IMR-90 (cell line): ENCODE data around the gene TINCR. TPM values are rescaled to one million over a fixed set of nuclear protein-coding genes. Genes with fewer than 3 reads are reported as not detected.

Source experiments
- ATAC-seq: fragments of 200-7000 bp; cut with Tn5 transposase; 2 replicates; pipeline ENCODE4 v1.9.1; 2020; ENCODE audit warnings: low read depth, mild to moderate bottlenecking, moderate library complexity
- BruUV-seq: library from RNA; stranded (reverse); fragments of 400-500 nt; replicated peaks from 2 replicates; lab custom pipeline; 2021; lab: Mats Ljungman, UMichigan
- CTCF ChIA-PET: fragments of 300-600 bp; formaldehyde crosslinking; extraction: SDS; loops from one replicate; lab custom pipeline; 2021; ENCODE audit warnings: antibody characterized with exemption; lab: Yijun Ruan, JAX
- POLR2A ChIA-PET: fragments of 300-600 bp; sonication (Branson Sonifier 250); formaldehyde crosslinking; loops from one replicate; lab custom pipeline; 2022; ENCODE audit warnings: antibody characterized with exemption; ENCODE audit not compliant: unreplicated experiment; lab: Charles Lee
- DNase-seq: peaks from one replicate; pipeline ENCODE4 v3.0.0; 2013
- H2AFZ ChIP-seq: replicated peaks from 2 replicates; pipeline ENCODE3; 2013; ENCODE audit warnings: low read length, mild to moderate bottlenecking; ENCODE audit not compliant: poor library complexity
- H2AK5ac ChIP-seq: 2 replicates; pipeline ENCODE4 v1.6.1; 2013; ENCODE audit warnings: low read depth, low read length, inconsistent platforms
- H2AK9ac ChIP-seq: replicated peaks from 2 replicates; pipeline ENCODE3; 2013; ENCODE audit warnings: mild to moderate bottlenecking, low read depth, low read length, moderate library complexity; ENCODE audit not compliant: poor library complexity
- H2BK120ac ChIP-seq: 2 replicates; pipeline ENCODE4 v1.6.1; 2013; ENCODE audit warnings: low read depth, low read length, inconsistent platforms
- H2BK15ac ChIP-seq: 3 replicates; pipeline ENCODE4 v1.6.1; 2013; ENCODE audit warnings: low read depth, low read length, inconsistent platforms
- H2BK20ac ChIP-seq: 2 replicates; pipeline ENCODE4 v1.6.1; 2013; ENCODE audit warnings: low read depth, mild to moderate bottlenecking, inconsistent platforms, low read length, moderate library complexity
- H2BK5ac ChIP-seq: 2 replicates; pipeline ENCODE4 v1.6.1; 2013; ENCODE audit warnings: mild to moderate bottlenecking, low read depth, low read length, inconsistent platforms; ENCODE audit not compliant: poor library complexity, severe bottlenecking
- H3K14ac ChIP-seq: replicated peaks from 2 replicates; pipeline ENCODE4 v1.6.1; 2013; ENCODE audit warnings: low read depth, low read length, inconsistent platforms
- H3K18ac ChIP-seq: 2 replicates; pipeline ENCODE4 v1.6.1; 2013; ENCODE audit warnings: low read depth, low read length, control low read depth
- H3K23ac ChIP-seq: 2 replicates; pipeline ENCODE4 v1.6.1; 2013; ENCODE audit warnings: low read depth, low read length, inconsistent platforms
- H3K27ac ChIP-seq: 2 replicates; pipeline ENCODE4 v1.5.1; 2013; ENCODE audit warnings: mild to moderate bottlenecking, control low read depth, low read length; ENCODE audit not compliant: insufficient read depth
- H3K27me3 ChIP-seq: 2 replicates; pipeline ENCODE4 v1.6.1; 2013; ENCODE audit warnings: low read length; ENCODE audit not compliant: control insufficient read depth, insufficient read depth
- H3K36me3 ChIP-seq: 2 replicates; pipeline ENCODE4 v1.6.1; 2013; ENCODE audit warnings: low read length, mixed read lengths; ENCODE audit not compliant: control insufficient read depth, insufficient read depth
- H3K4ac ChIP-seq: 2 replicates; pipeline ENCODE4 v1.6.1; 2013; ENCODE audit warnings: low read depth, low read length, inconsistent platforms
- H3K4me1 ChIP-seq: 2 replicates; pipeline ENCODE4 v1.6.1; 2013; ENCODE audit warnings: low read length, mixed read lengths; ENCODE audit not compliant: control insufficient read depth, insufficient read depth
- H3K4me2 ChIP-seq: 2 replicates; pipeline ENCODE4 v1.6.1; 2013; ENCODE audit warnings: low read depth, mild to moderate bottlenecking, control low read depth, low read length, moderate library complexity
- H3K4me3 ChIP-seq: 2 replicates; pipeline ENCODE4 v1.5.1; 2013; ENCODE audit warnings: low read depth, mild to moderate bottlenecking, control low read depth, low read length, moderate library complexity; ENCODE audit not compliant: insufficient read depth
- H3K56ac ChIP-seq: 2 replicates; pipeline ENCODE4 v1.6.1; 2013; ENCODE audit warnings: low read length, inconsistent platforms; ENCODE audit not compliant: insufficient read depth; ENCODE audit errors: extremely low read depth
- H3K79me1 ChIP-seq, 2 experiments: 2 replicates each; pipeline ENCODE4 v1.6.1; 2013; ENCODE audit warnings: low read length in 2 of 2, inconsistent platforms in 1 of 2, low read depth in 1 of 2
- H3K9ac ChIP-seq: 2 replicates; pipeline ENCODE4 v1.6.1; 2013; ENCODE audit warnings: low read depth, low read length, control low read depth
- H3K9me1 ChIP-seq: 2 replicates; pipeline ENCODE4 v1.6.1; 2013; ENCODE audit warnings: low read length, inconsistent platforms; ENCODE audit not compliant: insufficient read depth
- H3K9me3 ChIP-seq: 2 replicates; pipeline ENCODE4 v1.6.1; 2013; ENCODE audit warnings: low read length; ENCODE audit not compliant: control insufficient read depth, insufficient read depth
- H4K20me1 ChIP-seq: 2 replicates; pipeline ENCODE4 v1.6.1; 2013; ENCODE audit warnings: low read length, inconsistent platforms; ENCODE audit not compliant: insufficient read depth
- H4K5ac ChIP-seq: 2 replicates; pipeline ENCODE4 v1.6.1; 2013; ENCODE audit warnings: mild to moderate bottlenecking, low read depth, low read length, control low read depth
- H4K8ac ChIP-seq, 2 experiments: 2 replicates each; pipeline ENCODE4 v1.6.1; 2013; ENCODE audit warnings: low read depth in 2 of 2, low read length in 2 of 2, control low read depth in 1 of 2, inconsistent platforms in 1 of 2
- H4K91ac ChIP-seq: 2 replicates; pipeline ENCODE4 v1.6.1; 2013; ENCODE audit warnings: low read depth, low read length, inconsistent platforms; ENCODE audit not compliant: insufficient read depth
- BHLHE40 ChIP-seq: fragments of 150-350 bp; IDR thresholded peaks from 2 replicates; pipeline ENCODE4 v1.6.1; 2016; ENCODE audit warnings: mild to moderate bottlenecking, low read depth, low read length
- CEBPB ChIP-seq: IDR thresholded peaks from 2 replicates; pipeline ENCODE4 v1.6.1; 2012; ENCODE audit warnings: low read depth, low read length, improper control_type of control experiment
- CHD1 ChIP-seq: IDR thresholded peaks from 2 replicates; pipeline ENCODE4 v1.6.1; 2012; ENCODE audit warnings: low read depth, low read length, improper control_type of control experiment
- ELK1 ChIP-seq: fragments of 150-350 bp; IDR thresholded peaks from 2 replicates; pipeline ENCODE4 v1.6.1; 2016; ENCODE audit warnings: low read depth, mild to moderate bottlenecking, low read length, moderate library complexity, borderline replicate concordance
- MAFK ChIP-seq: IDR thresholded peaks from 2 replicates; pipeline ENCODE4 v1.6.1; 2012; ENCODE audit warnings: low read depth, low read length, improper control_type of control experiment
- MAZ ChIP-seq: IDR thresholded peaks from 2 replicates; pipeline ENCODE4 v1.6.1; 2012; ENCODE audit warnings: low read depth, mild to moderate bottlenecking, low read length, improper control_type of control experiment, moderate library complexity, borderline replicate concordance
- MXI1 ChIP-seq: IDR thresholded peaks from 2 replicates; pipeline ENCODE4 v1.6.1; 2012; ENCODE audit warnings: low read depth, mild to moderate bottlenecking, low read length, moderate library complexity, borderline replicate concordance
- NFE2L2 ChIP-seq: fragments of 150-350 bp; IDR thresholded peaks from 2 replicates; pipeline ENCODE4 v1.6.1; 2016; ENCODE audit warnings: low read depth, mild to moderate bottlenecking, low read length
- POLR2A ChIP-seq: IDR thresholded peaks from 2 replicates; pipeline ENCODE4 v1.6.1; 2012; ENCODE audit warnings: mild to moderate bottlenecking, low read depth, low read length
- RAD21 ChIP-seq: IDR thresholded peaks from 2 replicates; pipeline ENCODE4 v1.6.1; 2012; ENCODE audit warnings: low read length, improper control_type of control experiment
- RCOR1 ChIP-seq: IDR thresholded peaks from 2 replicates; pipeline ENCODE4 v1.6.1; 2012; ENCODE audit warnings: mild to moderate bottlenecking, low read length, improper control_type of control experiment; ENCODE audit not compliant: insufficient replicate concordance
- RFX5 ChIP-seq: IDR thresholded peaks from 2 replicates; pipeline ENCODE4 v1.8.0; 2012; ENCODE audit warnings: low read depth, mild to moderate bottlenecking, low read length, moderate library complexity
- SMC3 ChIP-seq: fragments of 150-350 bp; IDR thresholded peaks from 2 replicates; pipeline ENCODE4 v1.6.1; 2016; ENCODE audit warnings: low read depth, mild to moderate bottlenecking, antibody characterized with exemption, low read length, moderate library complexity
- WGBS, 2 experiments: methylation state at CpG; one replicate each; pipeline versions ENCODE4 v1.1.5 to v1.1.7; 2013; ENCODE audit warnings: missing lambda C conversion rate in 2 of 2; ENCODE audit not compliant: insufficient read length in 1 of 2; ENCODE audit errors: extremely low coverage in 2 of 2; 5-methylcytosine and 5-hydroxymethylcytosine counted together
- dilution Hi-C: fragments of 300-500 bp; cut with HindIII; formaldehyde crosslinking; loops from one replicate; pipeline ENCODE4 v1.14.3; 2018; ENCODE audit warnings: low sequenced_read_pairs; ENCODE audit not compliant: unreplicated experiment
- in situ Hi-C: fragments of 300-500 bp; cut with MboI; formaldehyde crosslinking; loops from 3 replicates; pipeline ENCODE4 v1.14.3; 2019; ENCODE audit warnings: low sequenced_read_pairs, inconsistent platforms, mixed read lengths
- intact Hi-C: fragments of 100-400 bp; cut with micrococcal nuclease; formaldehyde crosslinking; loops from 2 replicates; pipeline ENCODE4 v1.10.0; 2022
- polyA plus RNA-seq, 3 experiments: library from polyadenylated mRNA; depleted of rRNA; stranded (reverse); fragments of >200 nt; gene quantifications; 2 replicates each; pipeline ENCODE4 v1.2.3, GENCODE V29; 2012; ENCODE audit warnings: low replicate concordance in 1 of 3
- total RNA-seq: library from RNA; depleted of rRNA; stranded (reverse); fragments of >200 nt; gene quantifications from 2 replicates; pipeline ENCODE4 v1.2.3, GENCODE V29; 2012
- TF ChIP-seq, protein P1 (sequence below): conservative IDR thresholded peaks from 2 replicates; pipeline ENCODE4 v1.5.1; 2012; ENCODE audit warnings: mild to moderate bottlenecking, low read depth, low read length, improper control_type of control experiment

The TINCR gene
- total and polyA plus RNA-seq, 2 of the 4 experiments (the other 2 are of a cell fraction): 0.05 TPM; not detected in 1

- H2BK5ac ChIP-seq: no peak overlapping the region
- ATAC-seq: no peak
- no peak overlapping the region for H3K56ac ChIP-seq
- peaks cover 58% of the 10 kb centered on the region for H3K27me3 ChIP-seq
- no peak overlapping the region for H3K14ac ChIP-seq
- H3K4me3 ChIP-seq: no peak overlapping the region
- POLR2A ChIA-PET: no interaction called here
- H3K79me1 ChIP-seq: no peaks in the 10 kb centered on the region
- H3K9me3 ChIP-seq: peaks cover 10% of the 10 kb centered on the region; the same call in 1 of the 2 replicates
- H3K9me1 ChIP-seq: no peaks in the 10 kb centered on the region
- H2AFZ ChIP-seq: no peak overlapping the region
- H3K9ac ChIP-seq: no peak overlapping the region
- H3K18ac ChIP-seq: no peak overlapping the region
- no peaks in the 10 kb centered on the region for H4K20me1 ChIP-seq
- in situ Hi-C loops (no loop called here), dilution Hi-C loops (no loop called here), intact Hi-C loops (no loop called here)
- H4K91ac ChIP-seq: no peak overlapping the region
- no CpG with 5 or more reads among the region's 8 CpGs for WGBS, 2 experiments
- no peak overlapping the region for H3K23ac ChIP-seq
- no peak for DNase-seq
- H2BK15ac ChIP-seq: no peak overlapping the region
- no peak overlapping the region for H2AK9ac ChIP-seq
- H2AK5ac ChIP-seq: no peak overlapping the region
- no peak overlapping the region for H3K27ac ChIP-seq
- no peak overlapping the region for H2BK20ac ChIP-seq
- no peak for TF ChIP-seq SMC3
- TF ChIP-seq NFE2L2: no peak
- no peak for TF ChIP-seq MXI1
- TF ChIP-seq RFX5: no peak
- TF ChIP-seq RCOR1: no peak
- TF ChIP-seq CHD1: no peak
- TF ChIP-seq RAD21: no peak
- TF ChIP-seq BHLHE40: no peak
- TF ChIP-seq POLR2A: no peak
- no peak for TF ChIP-seq MAZ
- TF ChIP-seq ELK1: no peak
- TF ChIP-seq, protein P1, sequence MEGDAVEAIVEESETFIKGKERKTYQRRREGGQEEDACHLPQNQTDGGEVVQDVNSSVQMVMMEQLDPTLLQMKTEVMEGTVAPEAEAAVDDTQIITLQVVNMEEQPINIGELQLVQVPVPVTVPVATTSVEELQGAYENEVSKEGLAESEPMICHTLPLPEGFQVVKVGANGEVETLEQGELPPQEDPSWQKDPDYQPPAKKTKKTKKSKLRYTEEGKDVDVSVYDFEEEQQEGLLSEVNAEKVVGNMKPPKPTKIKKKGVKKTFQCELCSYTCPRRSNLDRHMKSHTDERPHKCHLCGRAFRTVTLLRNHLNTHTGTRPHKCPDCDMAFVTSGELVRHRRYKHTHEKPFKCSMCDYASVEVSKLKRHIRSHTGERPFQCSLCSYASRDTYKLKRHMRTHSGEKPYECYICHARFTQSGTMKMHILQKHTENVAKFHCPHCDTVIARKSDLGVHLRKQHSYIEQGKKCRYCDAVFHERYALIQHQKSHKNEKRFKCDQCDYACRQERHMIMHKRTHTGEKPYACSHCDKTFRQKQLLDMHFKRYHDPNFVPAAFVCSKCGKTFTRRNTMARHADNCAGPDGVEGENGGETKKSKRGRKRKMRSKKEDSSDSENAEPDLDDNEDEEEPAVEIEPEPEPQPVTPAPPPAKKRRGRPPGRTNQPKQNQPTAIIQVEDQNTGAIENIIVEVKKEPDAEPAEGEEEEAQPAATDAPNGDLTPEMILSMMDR: no peak
- TF ChIP-seq MAFK: no peak
- TF ChIP-seq CEBPB: no peak
- H4K8ac ChIP-seq: no peak overlapping the region
- H3K4me2 ChIP-seq: no peak overlapping the region
- no peak overlapping the region for H2BK120ac ChIP-seq
- CTCF ChIA-PET: no interaction called here
- no peak overlapping the region for H3K4ac ChIP-seq
- peaks cover 2% of the 10 kb centered on the region; the same call in 1 of the 2 replicates for H3K4me1 ChIP-seq
- H3K36me3 ChIP-seq: no peaks in the 10 kb centered on the region
- no peak overlapping the region for H4K5ac ChIP-seq
- BruUV-seq: no TSS peak
These were observed 4.7 kb downstream of the TINCR start for GRCh38 chr19:5563008-5563431.
